ENCODE data around the gene ST3GAL4.

Gene ST3GAL4

DNA sequence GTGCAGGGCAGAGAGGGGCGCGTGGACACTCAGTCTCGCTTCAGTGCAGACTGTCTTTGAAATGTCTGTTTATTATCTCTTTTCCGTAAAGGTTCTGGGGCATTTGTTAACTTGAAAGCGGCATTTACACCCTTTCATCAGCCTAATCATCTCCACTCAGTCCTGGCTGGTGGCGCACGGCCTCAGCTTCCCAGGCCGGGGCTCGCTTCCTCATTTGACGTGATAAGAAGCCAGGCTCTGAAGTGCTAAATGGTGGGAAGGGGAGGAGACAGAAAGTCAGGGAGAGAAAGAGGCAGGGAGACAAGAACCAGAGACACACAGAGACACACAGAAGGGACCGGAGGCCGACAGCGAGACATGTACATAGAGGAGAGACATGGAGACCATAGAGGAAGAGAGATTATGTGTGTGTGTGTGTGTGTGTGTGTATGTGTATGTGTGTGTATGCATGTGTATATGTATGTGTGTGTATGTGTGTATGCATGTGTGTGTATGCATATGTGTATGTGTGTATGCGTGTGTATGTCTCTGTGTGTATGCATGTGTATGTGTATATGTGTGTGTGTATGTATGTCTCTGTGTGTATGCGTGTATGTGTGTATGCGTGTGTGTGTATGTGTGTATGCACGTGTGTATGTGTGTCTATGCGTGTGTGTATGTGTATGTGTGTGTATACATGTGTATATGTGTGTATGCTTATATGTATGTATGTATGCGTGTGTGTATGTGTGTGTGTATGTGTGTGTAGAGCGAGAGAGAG, 101.5 kb downstream of the ST3GAL4 start:
- no peak for DNase-seq

DNA sequence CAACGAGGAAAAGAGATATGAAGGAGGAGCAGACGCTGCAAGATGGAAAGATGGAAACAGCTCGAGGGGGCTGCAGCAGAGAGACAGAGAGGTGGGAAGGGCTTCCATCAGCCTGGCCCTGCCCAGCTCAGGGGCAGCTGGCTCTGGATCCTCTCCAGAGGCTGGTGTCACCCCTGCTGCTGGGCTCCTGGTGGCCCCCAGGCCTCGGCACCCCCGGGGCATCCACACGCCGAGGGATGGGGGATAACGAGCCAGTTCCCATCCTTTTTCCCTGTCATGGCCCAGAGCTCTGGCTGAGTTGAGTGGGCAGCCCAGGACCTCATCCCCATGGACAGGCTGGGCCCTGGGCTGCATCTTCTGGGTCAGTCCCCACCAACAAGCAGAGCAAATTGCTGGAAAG, 102.3 kb downstream of the ST3GAL4 start:
- no peak for DNase-seq

DNA sequence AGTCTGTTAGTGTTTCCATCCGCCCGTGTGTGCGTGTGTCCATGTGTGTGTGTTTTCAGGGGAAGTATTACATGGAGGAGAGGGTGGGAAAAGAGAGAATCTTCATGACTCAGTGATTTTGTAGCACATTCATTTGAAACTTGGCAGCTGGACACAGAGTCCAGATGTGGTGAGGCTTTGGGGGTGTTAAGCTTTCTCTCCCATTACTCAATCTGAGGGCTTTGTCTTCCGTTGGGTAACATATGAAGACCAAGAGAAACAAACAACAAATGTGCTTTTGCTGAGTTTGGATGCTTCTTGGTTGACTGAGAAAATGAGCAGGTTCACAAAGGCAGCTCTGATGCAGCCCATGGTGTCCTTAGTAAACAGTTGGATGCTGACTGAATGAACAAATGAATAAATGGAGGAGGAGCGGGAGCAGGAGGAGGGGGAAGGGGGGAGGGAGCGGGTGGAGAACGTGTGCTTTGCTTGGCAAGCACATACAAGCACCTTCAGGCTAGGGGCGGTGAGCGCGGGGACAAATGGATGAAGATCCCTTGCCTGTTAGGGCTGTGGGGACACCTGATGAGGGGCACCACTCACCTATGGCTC, 104.3 kb downstream of the ST3GAL4 start:
- DNase-seq = no peak

DNA sequence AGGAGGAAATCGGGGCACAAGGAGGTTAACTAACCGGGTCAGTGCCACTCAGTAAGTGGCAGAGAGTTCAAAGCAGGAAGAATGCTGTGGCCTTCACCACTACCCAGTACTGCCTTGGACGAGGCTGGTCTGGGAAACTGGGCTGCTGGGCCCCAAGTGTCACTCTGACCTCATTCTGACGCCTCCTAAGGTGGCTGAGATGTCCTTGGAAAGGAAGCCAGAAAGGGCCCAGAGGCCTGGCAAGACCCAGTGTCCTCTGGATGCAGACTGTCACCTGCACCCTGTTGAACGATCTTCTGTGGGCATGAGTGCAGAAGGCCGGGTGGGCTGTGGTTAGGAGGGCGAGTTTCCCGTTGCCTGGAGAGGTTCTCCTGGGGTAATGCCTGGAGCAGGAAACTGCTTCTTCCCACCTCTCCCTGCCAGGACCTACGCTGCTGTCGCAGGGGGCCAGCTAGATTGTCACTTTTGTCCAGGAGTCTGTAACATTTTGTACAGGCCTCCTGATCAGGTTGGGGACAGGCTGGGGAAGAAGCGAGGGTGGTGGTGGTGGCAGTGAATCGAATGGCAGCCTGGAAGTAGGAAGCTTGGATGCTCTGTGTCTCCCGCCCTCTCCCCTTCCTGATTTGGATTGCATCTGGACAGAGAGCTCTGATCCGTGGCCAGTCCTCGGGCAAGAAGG, 105.1 kb downstream of the ST3GAL4 start:
- no peak for DNase-seq

DNA sequence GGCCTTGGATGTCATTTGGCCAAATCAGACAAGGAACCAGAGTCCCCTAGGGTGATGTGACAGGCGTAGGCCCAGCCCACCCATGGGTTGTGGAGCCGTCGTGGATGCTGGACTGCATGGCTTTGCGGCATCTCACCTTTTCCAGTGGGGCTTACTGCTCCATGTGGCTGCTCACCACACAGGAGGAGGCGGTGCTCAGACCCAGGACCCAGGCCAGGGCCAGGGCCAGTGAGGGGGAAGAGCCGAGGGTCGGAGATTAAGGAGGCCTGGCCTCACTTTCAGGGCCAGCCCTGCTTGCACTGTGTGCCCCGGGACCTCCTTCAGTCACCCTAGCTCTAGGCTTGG, 105.6 kb downstream of the ST3GAL4 start:
- DNase-seq = no peak

DNA sequence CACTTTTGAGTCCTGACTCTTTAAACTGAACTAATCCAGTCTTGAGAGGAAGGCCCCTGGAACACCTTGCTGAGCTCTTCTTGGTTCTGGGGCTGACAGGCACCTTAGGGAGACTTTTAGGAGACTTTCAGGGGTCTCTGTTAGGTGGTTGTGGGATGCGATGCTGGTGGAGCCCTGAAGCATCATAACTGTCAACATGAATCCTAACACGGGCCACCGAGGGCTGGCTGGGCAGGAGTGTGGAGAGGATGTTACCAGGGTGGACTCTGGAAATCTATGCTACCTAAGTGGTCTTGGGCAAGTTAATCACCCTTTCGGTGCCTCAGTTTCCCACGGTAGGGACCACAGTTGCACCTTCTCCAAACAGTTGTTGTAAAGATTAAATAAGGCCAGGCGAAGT, 106.5 kb downstream of the ST3GAL4 start:
- no peak for DNase-seq

DNA sequence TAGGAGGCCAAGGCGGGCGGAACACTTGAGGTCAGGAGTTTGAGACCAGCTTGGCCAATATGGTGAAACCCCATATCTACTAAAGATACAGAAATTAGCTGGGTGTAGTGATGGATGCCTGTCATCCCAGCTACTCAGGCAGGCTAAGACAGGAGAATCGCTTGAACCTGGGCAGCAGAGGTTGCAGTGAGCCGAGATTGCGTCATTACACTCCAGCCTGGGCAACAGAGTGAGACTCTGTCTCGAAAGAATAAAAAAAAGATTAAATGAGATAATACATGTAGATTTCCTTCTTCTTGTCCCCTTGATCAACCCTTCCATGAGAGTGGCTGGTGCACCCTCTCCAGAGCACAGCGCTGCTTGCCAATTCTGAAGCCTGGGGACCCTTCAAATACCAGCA, 106.9 kb downstream of the ST3GAL4 start:
- no peak for DNase-seq
